VCaP (cell line): ENCODE results near the gene PYHIN1.

Experiments used
- H3K27ac ChIP-seq: fragments of 450-650 bp; 2 replicates; pipeline ENCODE4 v1.5.1; 2017
- CTCF ChIP-seq: fragments of 450-650 bp; conservative IDR thresholded peaks from 2 replicates; pipeline ENCODE4 v1.5.1; 2017; ENCODE audit warnings: mild to moderate bottlenecking, moderate library complexity

PYHIN1 gene

GRCh38 chr1:158932171-158932570 is 819 bp downstream of the PYHIN1 start:
- TF ChIP-seq CTCF, result no peak
- no peak overlapping the region for H3K27ac ChIP-seq

GRCh38 chr1:158933621-158934020 is 2.3 kb downstream of the PYHIN1 start:
- no peak for TF ChIP-seq CTCF
- H3K27ac ChIP-seq, result no peak overlapping the region

- H3K27ac ChIP-seq, result no peak overlapping the region
- no peak for TF ChIP-seq CTCF
These were observed 7.8 kb downstream of the PYHIN1 start for GRCh38 chr1:158939180-158939579.

GRCh38 chr1:158941317-158941716 is 10.0 kb downstream of the PYHIN1 start:
- no peak for TF ChIP-seq CTCF
- H3K27ac ChIP-seq, result no peak overlapping the region

GRCh38 chr1:158942490-158942889 is 11.1 kb downstream of the PYHIN1 start:
- TF ChIP-seq CTCF, result no peak

GRCh38 chr1:158943059-158943458 is 11.7 kb downstream of the PYHIN1 start:
- H3K27ac ChIP-seq, result no peak overlapping the region
- no peak for TF ChIP-seq CTCF

More at GRCh38 chr1:158942490-158942889, 11.1 kb downstream of the PYHIN1 start:
- H3K27ac ChIP-seq, result no peak overlapping the region

- no peak overlapping the region for H3K27ac ChIP-seq
These were observed 13.7 kb downstream of the PYHIN1 start for GRCh38 chr1:158945061-158945460.

More at GRCh38 chr1:158945061-158945460, 13.7 kb downstream of the PYHIN1 start:
- no peak for TF ChIP-seq CTCF
